GM10847 (cell line): ENCODE data around the gene CAMTA1.

Source experiments
- POLR2A ChIP-seq: IDR thresholded peaks from 2 replicates; pipeline ENCODE4 v1.6.1; 2011; ENCODE audit not compliant: insufficient read length; ENCODE audit errors: extremely low read depth

CAMTA1 gene

DNA sequence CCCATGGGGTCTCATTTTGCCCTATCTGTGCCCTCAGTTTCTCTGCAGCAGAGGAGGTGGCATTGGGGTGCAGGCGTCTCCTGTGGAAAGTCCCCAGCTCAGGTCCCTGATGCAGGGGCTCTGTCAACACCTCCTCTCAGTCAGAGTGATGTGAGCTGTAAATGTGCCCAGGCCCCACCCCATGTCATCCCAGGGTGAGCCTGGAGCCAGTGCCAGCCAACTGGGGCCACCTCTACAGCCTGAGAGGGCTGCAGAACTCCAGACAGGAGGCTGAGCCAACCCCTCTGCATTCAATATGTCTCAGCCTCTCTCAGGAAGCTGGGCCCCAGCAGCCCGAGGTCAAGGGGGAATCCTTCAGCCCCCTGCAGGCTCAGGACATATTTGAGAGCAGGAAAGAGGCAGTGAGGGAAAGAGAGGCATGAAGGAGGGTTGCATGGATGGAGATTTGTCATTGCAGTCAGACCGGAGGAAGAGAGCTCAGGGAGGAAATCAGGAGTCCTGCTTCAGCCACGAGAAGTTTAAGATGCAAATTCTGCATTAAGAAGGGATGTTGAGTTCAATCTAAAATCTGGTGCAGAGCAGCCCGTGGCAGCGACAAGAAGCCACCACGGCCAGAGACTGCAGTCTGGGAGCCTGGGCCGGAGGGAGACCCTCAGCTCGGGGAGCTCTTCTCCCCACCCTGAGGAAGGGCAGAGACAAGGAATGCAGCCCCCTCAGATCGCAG, 697.7 kb downstream of the CAMTA1 start:
- TF ChIP-seq POLR2A, result no peak

DNA sequence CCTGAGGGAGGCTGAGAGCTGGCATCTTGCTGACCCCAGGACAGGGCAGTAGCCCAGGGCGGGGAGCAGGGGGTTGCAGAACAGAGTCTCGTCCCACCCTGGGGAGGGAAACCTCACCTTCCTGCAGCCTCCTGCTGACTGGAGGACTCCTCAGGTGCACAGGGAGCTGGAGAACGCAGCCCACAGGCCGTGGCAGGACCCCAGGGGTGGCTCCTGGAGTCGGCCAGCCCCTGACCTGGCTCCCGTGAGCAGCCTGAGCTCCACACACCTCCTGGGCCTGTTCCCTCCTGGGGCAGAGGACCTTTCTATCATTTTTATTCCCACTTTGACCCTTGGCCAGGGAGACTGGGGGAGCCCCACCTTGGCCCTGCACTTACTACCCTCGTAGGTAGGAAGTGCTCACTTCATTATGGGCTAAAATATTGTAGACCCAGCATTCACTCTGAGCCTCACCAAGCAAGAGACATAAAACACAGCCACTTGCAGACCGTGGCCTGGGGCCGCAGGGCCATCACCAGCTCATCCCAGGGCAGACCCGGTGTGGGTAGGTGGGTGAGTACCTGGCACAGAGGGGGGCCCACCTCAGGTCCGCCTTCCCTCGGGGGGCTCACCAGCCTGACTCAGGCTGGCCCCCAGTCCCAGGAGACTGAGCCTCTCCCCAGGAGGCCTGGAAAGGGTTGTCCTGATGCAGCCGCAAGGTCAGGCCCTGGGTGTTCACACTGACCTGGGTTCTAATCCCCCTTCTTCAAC, 698.6 kb downstream of the CAMTA1 start:
- no peak for TF ChIP-seq POLR2A

DNA sequence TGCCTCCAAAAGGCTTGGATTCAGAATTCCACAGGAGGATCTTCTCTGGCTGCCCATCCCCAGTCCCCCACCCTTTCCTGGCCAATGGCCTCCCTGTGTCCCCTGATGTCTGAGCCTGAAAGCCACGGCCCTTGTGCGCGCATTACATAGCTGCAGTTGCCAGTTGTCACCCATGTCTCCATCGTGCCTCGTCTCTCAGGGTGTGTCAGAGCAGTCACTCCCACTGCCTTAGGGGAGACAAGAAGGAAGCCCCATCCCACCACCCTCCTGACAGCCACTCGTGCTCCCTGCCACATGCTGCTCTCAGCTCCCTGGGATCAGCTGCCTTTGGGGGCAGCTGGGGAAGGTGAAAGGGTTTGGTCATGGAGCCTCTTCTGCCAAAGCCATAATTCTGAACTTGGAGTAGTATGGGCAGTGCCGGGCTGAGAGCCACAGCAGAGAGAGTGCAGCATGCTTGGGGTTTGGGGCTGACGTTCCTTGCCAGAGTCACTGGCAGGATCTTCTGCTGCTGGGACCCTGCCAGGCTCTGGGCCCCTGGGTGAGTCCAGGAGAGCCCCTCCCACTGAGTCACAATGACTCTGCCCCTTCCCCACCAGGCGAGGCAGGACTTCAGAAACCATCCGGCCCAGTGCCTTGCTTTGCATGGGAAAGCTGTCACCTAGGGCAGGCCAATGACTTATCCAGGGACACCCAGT, 700.0 kb downstream of the CAMTA1 start:
- TF ChIP-seq POLR2A, result no peak

DNA sequence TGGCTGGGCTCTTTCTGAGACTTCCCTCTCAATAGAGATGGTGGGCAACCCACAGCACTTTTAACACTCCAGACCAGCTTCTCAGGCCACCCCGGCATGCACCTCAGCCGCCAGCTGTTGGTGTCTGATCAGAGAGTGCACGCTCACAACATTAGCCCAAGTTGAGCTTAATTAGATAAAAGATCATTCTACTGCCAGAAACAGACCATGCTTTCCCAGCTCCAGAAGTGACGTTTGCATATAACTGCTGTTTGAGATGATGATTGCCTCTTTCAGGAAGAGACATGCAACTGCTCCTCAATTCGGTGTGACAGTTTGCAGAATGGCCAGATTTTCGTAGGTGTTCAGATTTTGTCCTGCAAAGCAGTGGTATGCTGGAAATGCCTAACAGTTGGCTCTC, 700.6 kb downstream of the CAMTA1 start:
- no peak for TF ChIP-seq POLR2A

DNA sequence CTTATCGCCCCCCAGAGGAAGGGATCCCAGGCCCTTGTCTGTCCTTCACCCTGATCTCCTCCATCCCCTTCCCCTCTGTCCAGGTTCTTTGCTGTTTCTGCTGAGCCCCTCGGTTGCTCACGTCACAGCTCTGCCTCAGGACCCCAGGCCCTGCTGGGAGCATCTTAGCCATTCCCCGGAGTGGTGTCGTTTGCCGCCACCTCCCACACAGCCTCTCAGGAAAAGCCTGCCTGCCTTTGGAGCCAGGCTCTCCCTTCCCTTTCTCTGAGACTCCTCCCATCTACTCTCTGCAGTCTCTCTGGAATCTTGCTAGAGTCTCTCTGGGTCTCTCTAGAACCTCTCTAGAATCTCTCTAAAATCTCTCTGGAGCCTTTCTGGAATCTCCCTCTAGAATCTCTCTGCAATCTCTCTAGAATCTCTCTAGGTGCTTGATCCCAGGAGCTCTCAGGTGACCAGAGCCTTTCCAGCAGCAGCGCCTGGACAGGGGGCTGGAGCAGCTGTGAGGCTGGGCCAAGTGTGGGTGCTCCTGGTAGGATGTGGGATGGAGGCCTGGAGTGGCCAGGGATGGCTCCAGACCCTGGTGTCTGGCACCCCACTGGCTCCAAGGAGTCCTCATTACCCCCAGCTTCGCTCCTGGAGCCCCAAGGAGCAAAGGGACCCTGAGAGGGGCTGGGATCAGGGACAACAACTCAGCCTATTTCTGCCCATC, 702.7 kb downstream of the CAMTA1 start:
- no peak for TF ChIP-seq POLR2A

DNA sequence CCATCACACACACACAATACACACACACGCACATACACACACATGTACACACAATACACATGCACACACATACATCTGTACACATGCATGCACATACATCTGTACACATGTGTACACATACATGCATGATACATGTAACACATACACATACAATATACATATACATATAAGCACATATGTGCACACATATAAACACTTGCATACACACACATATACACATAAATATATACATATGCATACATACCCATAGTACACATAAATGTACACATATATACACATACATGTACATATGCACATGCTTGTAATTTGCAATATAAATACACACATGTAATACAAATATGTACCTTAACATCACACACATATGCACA, 703.2 kb downstream of the CAMTA1 start:
- no peak for TF ChIP-seq POLR2A

DNA sequence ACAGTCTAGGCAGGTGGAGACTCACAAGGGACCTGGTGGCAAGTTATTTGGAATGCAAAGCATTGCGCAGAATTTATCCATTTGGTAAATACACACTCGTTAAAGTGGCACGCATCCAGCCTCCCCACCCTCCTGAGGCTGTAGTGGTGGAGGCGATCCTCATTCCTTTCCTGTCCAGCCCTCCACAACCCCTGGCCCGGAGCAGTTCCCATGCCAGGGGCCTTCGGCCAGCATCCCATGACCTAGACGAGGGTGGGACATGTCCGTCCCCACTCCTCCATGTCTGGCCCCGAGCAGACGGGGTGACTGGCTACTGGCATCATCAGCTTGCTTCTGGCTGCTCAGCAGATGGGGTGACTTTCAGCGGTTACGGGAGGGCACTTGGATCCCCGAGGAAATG, 704.3 kb downstream of the CAMTA1 start:
- no peak for TF ChIP-seq POLR2A

DNA sequence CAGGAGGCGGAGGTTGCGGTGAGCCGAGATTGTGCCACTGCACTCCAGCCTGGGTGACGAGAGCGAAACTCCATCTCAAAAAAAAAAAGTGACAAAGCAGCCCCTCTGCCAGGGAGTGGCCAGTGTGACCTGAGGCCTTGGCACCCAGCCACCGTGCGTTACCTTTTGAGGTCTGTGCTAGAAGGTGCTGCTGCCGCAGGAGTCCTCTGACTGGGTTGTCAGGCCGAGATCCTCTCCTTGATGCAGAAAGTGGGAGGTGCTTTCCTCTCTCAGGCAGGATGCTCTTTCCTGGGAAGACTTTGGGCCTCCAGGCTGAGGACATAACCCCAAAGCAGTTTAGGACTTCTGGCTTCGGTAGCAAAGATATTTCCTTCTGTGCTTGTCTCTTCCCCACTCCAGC, 705.3 kb downstream of the CAMTA1 start:
- no peak for TF ChIP-seq POLR2A

DNA sequence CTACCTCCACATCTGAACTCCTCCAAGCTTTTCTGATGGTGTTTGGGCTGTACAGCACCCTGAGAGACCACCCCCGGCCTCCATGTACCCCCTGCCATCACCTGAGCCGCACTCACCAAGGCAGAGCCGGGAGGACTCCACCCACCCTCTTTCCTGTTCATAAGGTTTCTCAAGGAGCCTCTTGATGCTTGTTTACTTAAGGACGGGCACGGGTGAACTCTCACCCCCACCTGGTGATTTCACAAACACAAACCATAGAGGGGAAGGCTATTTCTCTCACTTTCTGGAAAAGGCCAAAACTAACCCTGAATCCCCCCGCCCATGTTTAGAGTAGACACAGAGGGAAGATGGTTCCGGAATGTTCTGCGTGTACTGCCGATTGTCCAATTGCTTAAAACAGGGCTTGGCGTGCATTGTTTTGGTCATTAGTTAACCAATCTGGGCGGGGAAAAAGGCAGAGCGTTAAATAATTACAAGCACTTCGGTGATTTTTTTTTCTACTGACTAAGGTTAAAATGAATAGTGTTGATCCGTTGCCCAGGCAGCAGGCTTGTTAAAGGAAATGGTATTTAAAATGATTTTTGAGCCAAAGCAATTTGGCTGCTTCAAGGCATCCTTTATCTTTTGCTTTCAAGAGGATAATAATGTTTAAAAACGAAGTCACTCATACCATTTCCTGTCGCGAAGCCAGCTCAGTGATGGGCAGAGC, 706.0 kb downstream of the CAMTA1 start:
- TF ChIP-seq POLR2A, result no peak

DNA sequence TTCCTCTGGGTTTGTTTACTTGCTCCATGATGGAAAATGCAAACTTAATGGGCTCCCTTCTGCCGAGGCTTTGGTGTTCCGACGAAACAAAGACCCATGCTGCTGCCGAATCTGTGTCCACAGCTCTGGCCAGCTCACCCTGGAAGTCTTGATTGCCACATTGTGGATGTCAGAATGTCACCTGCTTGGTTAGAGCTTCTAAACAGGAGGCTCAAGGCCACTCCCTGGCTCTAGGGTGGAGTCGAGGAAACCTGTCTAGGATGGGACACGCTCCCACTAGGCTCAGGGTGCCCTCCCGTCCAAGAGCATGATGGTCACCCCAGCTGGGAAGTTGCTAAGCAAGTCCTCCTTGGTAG, 706.5 kb downstream of the CAMTA1 start:
- TF ChIP-seq POLR2A, result no peak

DNA sequence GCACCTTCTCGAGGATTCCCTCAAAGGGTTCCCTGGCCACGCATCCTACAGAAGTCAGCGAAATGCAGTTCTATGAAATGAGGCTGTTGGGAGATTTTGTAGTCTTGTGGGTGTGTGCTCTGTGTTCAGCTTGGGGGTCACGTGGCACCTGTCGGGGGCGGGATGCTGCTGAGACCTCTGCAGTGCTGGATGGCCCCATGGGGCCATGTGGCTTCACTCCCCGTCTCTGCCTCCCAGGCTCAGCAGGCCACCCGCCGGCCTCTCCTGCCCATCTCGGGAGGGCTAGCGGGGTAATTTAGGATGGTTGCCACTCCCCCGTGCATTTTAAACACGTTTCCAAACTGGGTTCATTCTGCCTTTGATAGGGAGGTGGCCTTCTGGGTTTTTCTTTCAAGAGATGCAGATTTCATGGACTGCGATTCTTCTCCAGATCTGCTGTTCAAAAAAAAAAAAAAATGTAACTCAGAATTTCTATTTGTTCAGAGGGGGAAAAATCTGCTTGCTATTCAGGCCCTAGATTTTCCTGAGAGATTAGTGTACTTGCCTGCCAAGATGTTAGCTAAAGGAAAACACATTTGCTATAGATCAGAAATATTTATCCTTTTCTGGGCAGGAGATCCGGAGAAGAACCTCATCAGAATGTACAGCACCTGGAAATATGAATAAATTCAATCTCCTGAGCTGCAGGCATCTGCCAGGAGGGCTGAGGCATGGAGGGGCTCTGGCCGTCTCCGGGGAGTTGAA, 708.6 kb downstream of the CAMTA1 start:
- TF ChIP-seq POLR2A, result no peak

DNA sequence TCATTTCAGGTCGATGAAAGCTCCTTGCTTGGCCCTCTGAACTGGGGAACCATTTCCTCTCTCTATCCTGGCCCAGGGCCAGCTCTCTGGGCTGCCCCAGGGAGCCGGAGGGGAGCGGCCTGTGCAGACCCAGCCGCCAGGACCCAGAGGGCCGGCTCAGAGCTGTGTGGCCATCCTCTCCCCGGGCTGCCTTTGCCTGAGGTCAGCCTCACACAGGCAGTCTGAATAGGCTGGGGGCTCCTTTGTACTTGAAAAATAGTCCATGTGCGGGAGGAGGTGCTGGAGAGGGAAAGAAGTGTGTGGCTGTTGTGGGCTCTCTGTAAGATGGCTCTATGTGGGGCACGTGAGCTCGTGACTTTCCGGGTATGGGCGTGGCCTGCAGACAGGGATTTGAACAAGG, 710.7 kb downstream of the CAMTA1 start:
- TF ChIP-seq POLR2A, result no peak

DNA sequence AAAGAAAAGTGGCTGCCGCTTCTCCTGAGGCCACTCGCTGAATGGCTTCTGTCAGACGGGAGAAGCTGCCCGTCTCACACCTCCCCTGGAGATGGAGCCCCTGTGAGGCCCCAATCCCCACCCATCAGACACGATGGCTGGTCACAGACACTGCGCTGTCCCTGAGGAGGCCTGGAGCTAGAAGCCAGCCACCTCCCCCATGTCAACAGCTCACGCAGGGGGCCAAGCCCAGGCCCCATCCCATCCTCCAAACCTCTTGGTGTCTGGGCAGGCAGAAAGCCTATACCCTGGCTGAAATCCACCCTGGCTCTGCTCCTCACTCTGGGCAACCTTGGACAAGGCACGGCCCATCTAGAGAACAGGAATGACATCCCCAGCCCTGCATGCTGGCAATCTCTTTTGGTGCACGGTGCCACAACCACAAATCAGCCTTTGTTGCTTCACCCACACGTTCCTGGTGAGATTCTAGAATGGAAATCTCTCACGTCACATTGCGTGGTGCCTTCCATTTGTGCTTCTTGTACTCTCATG, 711.9 kb downstream of the CAMTA1 start:
- TF ChIP-seq POLR2A, result no peak
